Posterior cingulate gyrus (tissue), 11 donors: ENCODE results near the gene NCK2.

Experiments used
- DNase-seq, 10 donors: peaks; one replicate each; pipeline versions ENCODE4 v3.0.0 to v3.0.0-alpha.2; 2020 to 2021; ENCODE audit warnings: mixed read lengths in 3 of 10
- intact Hi-C: fragments of 100-400 bp; cut with DNase I; formaldehyde crosslinking; loops from one replicate; pipeline ENCODE4 v1.15.1; 2023

NCK2 gene

GRCh38 chr2:105806996-105807395, 62.3 kb downstream of the NCK2 start:
- no peak for DNase-seq
- intact Hi-C loops: no loop called here

- no peak for DNase-seq
- intact Hi-C loops: no loop called here
Observed at GRCh38 chr2:105808423-105809096, 63.8 kb downstream of the NCK2 start.

GRCh38 chr2:105809097-105809473, 64.4 kb downstream of the NCK2 start:
- intact Hi-C loops: no loop called here
- no peak for DNase-seq

GRCh38 chr2:105809723-105810122, 65.0 kb downstream of the NCK2 start:
- no peak for DNase-seq
- intact Hi-C loops: no loop called here

- DNase-seq: peak in 4 of 10 donors; percentile 49 to 91 (median 51)
- intact Hi-C loops: no loop called here
Observed at GRCh38 chr2:105812180-105813044, 67.7 kb downstream of the NCK2 start.

- intact Hi-C loops: no loop called here
- DNase-seq: no peak
Observed at GRCh38 chr2:105813045-105813315, 68.3 kb downstream of the NCK2 start.

GRCh38 chr2:105813405-105813804, 68.7 kb downstream of the NCK2 start:
- no peak for DNase-seq
- intact Hi-C loops: no loop called here

GRCh38 chr2:105814291-105814940, 69.7 kb downstream of the NCK2 start:
- intact Hi-C loops: no loop called here
- DNase-seq: no peak

- DNase-seq: no peak
- intact Hi-C loops: no loop called here
Observed at GRCh38 chr2:105815401-105815800, 70.7 kb downstream of the NCK2 start.

GRCh38 chr2:105820151-105820550, 75.4 kb downstream of the NCK2 start:
- no peak for DNase-seq
- intact Hi-C loops: no loop called here

- DNase-seq: no peak
- intact Hi-C loops: no loop called here
Observed at GRCh38 chr2:105820691-105821090, 76.0 kb downstream of the NCK2 start.

GRCh38 chr2:105821428-105822125, 76.9 kb downstream of the NCK2 start:
- DNase-seq: no peak
- intact Hi-C loops: no loop called here

- intact Hi-C loops: no loop called here
- DNase-seq: no peak
Observed at GRCh38 chr2:105822186-105822585, 77.5 kb downstream of the NCK2 start.

GRCh38 chr2:105824446-105824845, 79.7 kb downstream of the NCK2 start:
- intact Hi-C loops: no loop called here
- DNase-seq: no peak

GRCh38 chr2:105827351-105828096, 82.8 kb downstream of the NCK2 start:
- intact Hi-C loops: no loop called here

GRCh38 chr2:105828558-105828957, 83.8 kb downstream of the NCK2 start:
- DNase-seq: no peak

More at GRCh38 chr2:105827351-105828096, 82.8 kb downstream of the NCK2 start:
- no peak for DNase-seq

GRCh38 chr2:105834931-105835330, 90.2 kb downstream of the NCK2 start:
- DNase-seq: no peak
- intact Hi-C loops: no loop called here

More at GRCh38 chr2:105828558-105828957, 83.8 kb downstream of the NCK2 start:
- intact Hi-C loops: no loop called here

- intact Hi-C loops: no loop called here
Observed at GRCh38 chr2:105836341-105836740, 91.6 kb downstream of the NCK2 start.

GRCh38 chr2:105836840-105837692, 92.4 kb downstream of the NCK2 start:
- no peak for DNase-seq
- intact Hi-C loops: no loop called here

More at GRCh38 chr2:105836341-105836740, 91.6 kb downstream of the NCK2 start:
- DNase-seq: no peak
